NCI-H2227 treated with DMSO at 0.1 percent for 48 hours (cell line): ENCODE measurements around the gene ADAP1.

Source experiments
- DNase-seq: peaks from one replicate; lab custom pipeline; 2025; lab: John Stamatoyannopoulos, UW

ADAP1 gene

GRCh38 chr7:894927-895450, 59.5 kb downstream of the ADAP1 start:
- DNase-seq = no peak

DNA sequence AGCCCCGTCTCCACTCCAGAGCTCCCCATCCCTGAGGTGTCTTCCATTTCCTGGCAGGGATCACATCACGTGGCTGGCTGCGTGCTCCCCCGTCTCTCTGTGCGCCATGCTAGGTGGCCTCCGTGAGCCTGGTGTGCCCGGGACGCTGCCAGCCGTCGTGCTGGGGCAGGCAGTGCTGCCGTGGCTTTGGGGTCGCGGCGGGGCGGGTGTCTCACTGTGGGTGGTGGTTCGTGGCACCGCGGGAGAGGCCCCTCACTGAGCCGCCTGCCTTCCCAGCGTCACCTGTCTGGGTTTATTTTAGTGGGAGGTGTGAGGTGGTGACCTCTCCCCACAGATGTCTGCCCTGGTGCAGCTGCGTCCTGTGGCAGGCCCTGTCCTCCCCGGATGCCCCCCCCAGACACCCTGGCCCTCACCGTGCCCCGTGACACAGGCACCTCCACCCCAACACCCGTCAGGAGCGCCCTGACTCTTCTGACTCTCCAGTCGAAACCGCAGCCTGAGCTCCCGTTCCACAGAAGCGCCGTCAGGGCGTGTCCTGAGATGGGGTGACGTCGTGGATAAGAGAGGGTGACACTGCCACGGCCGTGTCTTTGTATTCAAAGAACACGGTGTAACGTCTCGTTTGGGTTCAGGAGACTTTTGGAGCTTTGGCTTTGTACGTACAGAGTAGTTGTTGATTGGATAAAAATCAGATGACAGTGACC, 60.2 kb downstream of the ADAP1 start:
- no peak for DNase-seq

DNA sequence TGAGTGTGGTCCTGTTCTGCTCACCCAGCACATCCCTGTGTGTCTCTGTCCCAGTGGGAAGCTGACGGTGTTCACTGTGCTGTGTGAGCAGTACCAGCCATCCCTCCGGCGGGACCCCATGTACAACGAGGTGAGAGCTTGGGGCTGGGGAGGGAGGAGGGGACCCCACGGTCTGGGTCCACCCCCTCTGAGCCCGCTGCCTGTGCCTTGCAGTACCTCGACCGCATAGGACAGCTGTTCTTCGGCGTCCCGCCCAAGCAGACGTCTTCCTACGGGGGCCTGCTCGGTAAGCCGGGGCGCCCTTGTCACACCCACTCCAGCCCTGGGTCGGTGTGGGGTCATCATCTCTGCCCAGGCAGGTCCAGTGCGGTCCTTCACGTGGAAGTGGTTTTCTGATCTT, 60.8 kb downstream of the ADAP1 start:
- no peak for DNase-seq

DNA sequence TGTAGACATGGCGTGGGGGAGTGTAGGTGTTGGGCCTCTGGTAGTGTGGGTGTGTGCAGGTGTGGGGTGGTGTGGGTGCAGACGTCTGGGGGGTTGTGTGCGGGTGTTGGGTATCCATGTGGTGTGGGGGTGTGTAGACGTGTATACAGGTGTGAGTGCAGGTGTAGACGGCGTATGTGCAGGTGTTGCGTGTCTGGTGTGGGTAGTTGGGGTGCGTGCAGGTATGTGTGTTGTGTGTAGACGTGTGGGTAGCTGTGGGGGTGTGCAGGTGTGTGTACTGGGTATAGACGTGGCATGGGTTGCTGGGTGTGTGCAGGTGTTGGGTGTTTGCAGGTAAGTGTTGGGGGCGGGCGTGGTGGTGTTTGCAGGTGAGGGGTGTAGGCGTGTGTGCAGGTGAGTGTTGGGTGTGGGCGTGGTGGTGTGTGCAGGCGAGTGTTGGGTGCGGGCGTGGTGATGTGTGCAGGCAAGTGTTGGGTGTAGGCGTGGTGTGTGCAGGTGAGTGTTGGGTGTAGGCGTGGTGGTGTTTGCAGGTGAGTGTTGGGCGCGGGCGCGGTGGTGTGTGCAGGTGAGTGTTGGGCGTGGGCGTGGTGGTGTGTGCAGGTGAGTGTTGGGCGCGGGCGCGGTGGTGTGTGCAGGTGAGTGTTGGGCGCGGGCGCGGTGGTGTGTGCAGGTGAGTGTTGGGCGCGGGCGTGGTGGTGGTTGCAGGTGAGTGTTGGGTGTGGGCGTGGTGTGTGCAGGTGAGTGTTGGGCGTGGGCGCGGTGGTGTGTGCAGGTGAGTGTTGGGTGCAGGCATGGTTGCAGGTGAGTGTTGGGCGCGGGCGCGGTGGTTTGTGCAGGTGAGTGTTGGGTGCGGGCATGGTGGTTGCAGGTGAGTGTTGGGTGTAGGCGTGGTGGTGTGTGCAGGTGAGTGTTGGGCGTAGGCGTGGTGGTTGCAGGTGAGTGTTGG, 61.6 kb downstream of the ADAP1 start:
- no peak for DNase-seq

DNA sequence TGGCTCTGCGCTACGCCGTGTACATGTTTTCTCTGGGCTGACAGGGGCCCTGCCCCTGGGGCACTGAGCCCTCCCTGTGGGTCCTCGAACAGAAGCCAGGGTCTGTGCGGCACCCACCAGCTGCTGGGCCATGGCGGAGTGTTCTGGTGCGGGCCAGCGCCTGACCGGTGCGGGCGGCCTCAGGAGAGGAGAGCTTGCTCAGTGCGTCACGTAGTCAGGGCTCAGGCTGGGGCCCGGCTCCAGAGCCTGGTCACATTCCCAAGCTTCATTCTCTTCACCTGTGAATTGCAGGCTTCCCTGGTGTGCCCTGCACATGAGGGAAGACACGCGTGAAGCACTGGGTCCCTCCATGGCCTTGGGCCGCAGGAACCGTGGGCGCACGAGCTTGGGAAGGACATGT, 62.7 kb downstream of the ADAP1 start:
- no peak for DNase-seq

- no peak for DNase-seq
These were observed 63.2 kb downstream of the ADAP1 start for GRCh38 chr7:891291-891690.

- DNase-seq = no peak
These were observed 63.6 kb downstream of the ADAP1 start for GRCh38 chr7:890868-891267.

- no peak for DNase-seq
These were observed 65.1 kb downstream of the ADAP1 start for GRCh38 chr7:889391-889790.

DNA sequence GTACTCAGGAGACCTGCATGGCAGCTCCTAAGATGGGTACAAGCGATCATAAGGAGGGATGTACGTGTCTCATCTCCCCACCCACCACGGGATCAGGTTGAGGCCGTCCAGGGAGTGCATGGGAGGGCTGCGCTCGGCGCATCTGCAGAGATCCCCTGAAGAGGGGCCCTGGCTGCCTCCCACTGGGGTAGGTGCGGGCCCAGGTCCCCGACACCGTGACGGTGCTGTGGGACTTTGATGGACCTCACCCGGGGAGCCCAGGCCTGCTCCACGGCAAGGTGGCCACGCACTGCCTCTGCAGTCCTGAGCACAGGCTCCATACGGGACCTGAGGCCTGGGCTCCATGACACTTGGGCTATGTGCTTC, 65.5 kb downstream of the ADAP1 start:
- no peak for DNase-seq

DNA sequence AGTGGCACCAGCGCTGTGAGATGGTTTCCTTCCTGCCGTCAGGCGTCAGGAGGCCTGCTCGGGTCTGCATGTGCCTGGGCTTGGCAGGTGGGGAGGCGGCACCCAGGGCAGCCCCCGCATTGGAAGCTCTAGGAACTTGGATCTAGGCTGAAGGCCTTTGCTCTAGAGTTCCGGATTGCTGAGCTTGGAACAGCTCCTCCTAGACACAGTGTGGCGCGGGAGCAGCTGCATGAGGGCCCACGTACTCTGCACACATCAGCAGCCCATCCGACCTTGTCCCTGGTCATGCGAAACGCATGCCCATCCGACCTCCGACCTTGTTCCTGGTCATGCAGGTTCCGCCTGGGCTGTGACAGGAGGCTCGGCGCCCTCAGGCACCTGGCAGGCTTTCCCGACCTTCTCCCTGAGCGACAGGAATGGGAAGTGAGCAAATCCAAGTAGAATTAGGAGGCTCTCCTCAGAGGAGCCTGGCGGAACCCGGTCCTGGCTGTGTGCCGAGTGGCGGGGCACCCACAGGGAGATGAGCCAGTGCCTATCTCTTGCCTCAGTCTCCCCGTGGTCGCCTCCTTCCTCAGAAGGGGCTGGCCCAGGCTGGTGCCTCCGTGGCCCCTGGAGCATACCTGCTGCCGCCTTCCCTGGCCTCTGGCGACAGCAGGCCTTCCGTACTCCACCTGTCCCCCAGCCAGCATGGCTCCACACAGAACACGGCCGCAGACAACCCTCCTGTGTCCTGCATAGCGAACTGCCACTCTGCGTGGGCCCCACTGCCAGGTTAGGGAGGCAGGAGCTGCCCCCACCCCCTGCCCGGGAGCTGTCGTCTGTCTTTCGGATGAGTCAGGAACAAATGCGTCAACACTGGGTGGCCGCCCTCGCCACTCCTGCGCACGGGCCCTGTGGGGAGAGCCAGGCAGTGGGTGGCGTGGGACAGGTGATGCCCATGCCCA, 66.1 kb downstream of the ADAP1 start:
- no peak for DNase-seq

- no peak for DNase-seq
These were observed 67.0 kb downstream of the ADAP1 start for GRCh38 chr7:887488-887820.

DNA sequence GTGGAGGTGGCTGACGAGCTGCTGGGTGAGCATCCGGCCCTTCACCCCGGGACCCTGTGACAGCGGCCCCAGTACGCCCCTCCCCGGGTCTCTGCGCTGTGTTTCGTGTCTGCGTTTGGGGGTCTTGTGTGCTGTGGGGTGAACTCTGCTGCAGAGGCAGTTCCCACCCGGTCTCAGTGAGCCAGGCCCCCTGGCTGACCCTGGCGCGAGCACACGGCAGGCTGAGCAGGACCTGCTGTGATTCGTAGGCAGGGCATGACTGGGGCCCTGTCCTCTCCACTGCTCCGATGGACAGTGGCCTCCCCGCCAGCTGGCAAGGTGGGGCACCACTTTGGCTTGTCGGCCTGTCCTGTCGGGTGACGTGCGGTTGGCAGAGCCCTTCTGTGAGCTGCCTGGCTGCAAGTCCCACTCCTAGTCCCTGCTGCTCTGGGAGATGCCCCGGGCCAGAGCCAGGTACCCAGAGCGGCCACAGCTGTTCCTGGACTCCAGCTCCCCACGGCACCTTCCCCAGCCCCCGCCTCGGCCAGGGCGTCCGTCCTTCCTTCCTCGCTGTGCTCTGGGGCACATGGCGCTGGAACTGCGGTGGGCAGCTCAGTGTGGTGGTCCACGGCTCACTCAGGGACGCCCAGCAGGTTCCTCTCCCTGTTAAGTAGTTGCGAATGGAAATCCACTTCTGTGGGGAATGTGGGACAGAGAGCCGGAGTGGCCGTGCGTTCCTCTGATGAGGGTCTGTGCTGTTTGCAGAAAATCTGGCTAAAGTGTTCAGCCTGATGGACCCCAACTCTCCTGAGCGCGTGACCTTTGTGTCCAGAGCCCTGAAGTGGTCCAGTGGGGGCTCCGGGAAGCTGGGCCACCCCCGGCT, 67.6 kb downstream of the ADAP1 start:
- no peak for DNase-seq

GRCh38 chr7:885893-886625, 68.4 kb downstream of the ADAP1 start:
- DNase-seq = no peak

DNA sequence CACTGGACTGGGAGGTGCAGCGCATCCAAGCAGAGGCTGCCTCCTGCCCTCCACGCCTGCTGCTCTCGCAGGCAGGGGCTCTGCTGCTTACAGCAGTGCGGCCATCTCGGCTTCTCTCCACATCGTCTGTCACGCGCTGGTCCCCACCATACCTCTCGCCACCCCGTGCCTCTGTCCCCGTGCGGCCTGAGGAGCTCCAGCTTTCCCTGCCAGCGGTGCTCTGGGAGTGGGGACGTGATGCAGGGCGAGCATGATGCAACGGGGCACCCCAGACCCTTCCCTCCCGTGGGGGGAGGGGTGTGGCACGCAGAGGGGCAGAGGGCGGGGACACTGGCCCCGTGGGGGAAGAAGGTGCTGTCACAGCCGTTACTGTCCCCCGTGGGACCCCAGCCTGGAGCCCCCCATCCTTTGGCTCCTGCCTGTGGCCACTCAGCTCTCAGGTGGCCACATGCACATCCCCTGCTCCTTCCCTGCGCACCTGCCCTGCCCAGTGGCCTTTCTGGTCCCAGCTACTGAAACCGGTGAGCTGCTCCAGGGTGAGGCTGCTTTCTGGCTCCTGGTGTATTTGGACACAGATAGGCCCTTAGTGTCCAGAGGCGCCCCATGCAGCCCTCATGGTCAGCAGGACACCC, 69.1 kb downstream of the ADAP1 start:
- no peak for DNase-seq

- no peak for DNase-seq
These were observed 70.1 kb downstream of the ADAP1 start for GRCh38 chr7:884191-885003.

DNA sequence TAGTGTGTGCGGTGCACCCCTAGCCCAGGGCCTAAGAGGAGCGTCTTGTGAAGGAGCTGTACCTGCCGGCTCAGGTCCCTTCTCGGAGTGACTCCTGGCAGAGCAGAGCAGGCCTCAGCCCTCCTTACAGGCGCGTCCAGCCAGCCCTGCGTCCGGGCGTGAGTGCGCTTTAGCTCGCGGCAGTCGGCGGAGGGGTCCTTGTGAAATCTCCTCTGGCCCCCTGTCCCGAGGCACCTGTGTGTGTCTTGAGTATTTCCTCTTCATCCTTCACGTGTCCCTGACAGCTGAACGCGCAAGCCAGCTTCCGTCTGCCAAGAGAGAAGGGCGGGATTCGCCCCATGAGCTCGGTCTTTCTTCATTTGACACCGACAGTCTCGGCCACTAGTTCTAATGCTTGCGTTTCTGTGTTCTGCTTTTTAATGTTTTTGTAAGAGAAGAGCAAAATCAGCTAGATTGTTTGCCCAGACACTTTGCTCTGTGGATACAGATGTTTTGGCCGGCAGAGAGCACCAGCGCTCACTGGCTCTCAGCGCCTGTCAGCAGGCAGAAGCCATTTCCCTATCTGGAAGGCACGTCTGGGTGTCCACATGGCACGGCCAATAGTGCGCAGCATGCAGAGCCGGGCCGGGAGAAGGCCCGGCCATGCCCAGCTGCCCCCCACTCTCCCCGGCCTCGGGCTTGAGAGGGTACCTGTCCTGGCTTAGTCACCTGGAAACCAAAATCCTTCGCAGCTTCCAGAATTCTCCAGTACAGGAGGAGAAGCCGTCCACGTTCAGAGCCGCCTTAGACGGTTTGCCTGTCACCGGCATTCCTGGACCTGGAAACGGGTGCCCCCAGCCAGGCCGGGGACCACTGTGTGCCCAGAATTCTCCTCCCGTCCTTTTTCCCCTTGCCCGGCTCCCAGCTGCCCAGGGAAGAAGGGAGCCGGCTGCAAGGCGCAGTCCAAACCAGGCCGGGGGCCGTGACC, 71.1 kb downstream of the ADAP1 start:
- DNase-seq = no peak

DNA sequence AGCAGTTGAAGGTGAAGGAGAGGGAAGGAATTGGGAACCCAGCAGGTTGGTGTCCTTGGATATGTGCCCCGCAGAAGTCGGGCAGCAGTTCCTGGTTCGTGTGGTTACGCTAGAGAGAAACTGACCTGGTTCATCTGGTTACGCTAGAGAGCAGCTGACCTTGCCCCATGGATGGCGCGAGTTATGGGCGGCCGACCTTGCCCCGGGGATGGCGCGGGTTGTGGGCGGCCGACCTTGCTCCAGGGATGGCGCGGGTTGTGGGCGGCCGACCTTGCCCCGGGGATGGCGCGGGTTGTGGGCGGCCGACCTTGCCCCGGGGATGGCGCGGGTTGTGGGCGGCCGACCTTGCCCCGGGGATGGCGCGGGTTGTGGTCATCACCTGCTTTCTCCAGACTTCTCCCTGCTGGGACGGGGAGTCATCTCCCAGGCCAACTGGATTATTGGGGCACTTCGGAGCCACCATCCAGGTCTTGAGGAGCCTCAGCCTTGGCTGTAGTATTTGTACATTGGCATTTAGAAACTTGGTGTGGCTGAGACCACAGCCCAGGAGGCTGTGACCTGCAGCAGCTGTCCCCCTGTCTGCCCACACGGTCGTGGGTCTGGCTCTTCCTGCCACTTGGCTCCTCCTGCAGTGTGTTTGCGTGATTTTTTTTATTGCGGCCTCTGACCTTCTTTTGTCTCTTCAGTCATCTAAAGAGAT, 72.0 kb downstream of the ADAP1 start:
- DNase-seq = no peak
